ENCODE data around the gene BCAS4. TPM values are rescaled to one million over a fixed set of nuclear protein-coding genes. Genes with fewer than 3 reads are reported as not detected.
A peak's percentile ranks its signal among the peaks of the same experiment; 100 is the strongest.
"Not testable (repeated sequence)": the region's sequence is repeated elsewhere in the genome, so short reads cannot be mapped to it uniquely, and the experiment has no call there.

Gene BCAS4
- 22.4 TPM for total RNA-seq

DNA sequence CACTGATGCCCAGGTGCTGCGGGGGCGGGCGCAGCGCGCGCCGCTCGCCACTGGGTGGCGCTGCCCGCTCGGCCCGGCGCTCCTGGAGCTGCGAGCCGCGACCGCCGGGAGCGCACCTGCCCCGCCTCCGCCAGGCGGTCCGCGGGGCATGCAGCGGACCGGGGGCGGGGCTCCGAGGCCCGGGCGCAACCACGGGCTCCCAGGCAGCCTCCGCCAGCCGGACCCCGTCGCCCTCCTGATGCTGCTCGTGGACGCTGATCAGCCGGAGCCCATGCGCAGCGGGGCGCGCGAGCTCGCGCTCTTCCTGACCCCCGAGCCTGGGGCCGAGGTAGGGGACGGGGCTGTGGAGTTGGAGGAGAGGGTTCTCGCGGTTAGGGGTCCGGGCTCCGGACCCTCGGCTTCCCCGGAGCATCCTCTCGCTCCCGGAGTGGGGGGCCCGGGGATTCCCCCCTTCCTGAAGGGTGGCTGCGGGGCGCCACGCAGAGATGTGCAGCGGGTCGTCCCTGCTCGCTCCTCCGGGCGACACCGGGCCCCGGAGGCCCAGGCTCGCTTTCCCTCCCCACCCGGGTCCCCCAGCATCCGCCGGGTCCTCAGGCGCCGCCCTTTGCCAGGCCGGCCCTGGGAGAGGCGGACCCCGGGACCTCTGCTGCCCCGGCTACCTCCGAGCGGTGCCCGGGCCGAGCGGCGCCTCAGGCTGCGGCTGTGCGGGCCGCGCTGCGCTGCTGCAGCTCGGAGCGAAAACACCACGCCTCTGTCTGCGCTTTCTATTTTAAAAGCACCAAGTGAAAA, at the start of gene BCAS4:
Gene BCAS4 (plus strand): TSS at position 216 of the 789 bp plus-strand sequence. CDS start 23 bp downstream, at position 239.
- peak; percentile 82 to 84 (median 84) for DNase-seq (ENCODE audit: low read depth in 2 of 3, low spot score in 2 of 3)

- no peak for DNase-seq (ENCODE audit: low read depth in 2 of 3, low spot score in 2 of 3)
These were observed 49.2 kb upstream of the BCAS4 start for GRCh38 chr20:50745634-50746137.

GRCh38 chr20:50746138-50746940, 48.5 kb upstream of the BCAS4 start:
- DNase-seq (ENCODE audit: low read depth in 2 of 3, low spot score in 2 of 3), result no peak

DNA sequence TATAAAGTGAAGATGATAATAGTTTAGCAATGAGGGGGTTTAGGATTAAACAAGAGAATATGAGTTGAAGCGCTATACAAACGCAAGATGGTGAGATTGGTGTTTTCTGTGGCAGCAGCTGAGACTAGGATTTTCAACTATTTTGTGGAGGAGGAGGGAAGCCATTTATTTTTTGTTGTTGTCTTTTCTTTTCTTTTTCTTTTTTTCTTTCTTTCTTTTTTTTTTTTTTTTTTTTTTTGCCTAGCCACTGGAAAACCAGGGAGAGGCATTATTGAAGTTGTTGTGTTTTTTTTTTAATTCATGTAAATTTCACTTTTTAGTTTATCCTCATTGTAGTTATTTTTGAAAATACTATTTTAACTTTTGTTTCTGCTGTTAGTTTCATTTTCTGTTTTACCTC, 47.6 kb upstream of the BCAS4 start:
- DNase-seq (ENCODE audit: low read depth in 2 of 3, low spot score in 2 of 3), result no peak

DNA sequence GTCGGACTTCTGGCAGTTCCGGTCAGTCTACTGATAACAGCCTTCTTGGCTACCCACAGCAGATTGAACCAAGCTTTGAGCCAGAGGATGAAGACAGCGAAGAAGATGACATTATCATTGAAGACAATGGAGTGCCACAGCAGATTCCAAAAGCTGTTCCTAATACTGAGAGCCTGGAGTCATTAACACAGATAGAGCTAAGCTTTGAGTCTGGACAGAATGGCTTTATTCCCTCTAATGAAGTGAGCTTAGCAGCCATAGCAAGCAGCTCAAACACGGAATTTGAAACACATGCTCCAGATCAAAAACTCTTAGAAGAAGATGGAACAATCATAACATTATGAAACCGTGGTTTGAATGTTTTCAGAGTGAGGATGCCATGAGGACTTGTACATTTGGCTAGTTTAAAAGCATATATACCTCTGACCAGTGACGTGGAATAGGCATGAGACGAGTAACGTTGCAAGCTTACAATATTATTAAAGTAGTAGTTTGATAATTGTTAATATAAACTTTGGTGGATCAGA, 44.7 kb upstream of the BCAS4 start:
- DNase-seq (ENCODE audit: low read depth in 2 of 3, low spot score in 2 of 3), result no peak

- DNase-seq (ENCODE audit: low read depth in 2 of 3, low spot score in 2 of 3), result no peak
These were observed 41.7 kb upstream of the BCAS4 start for GRCh38 chr20:50753152-50753551.

DNA sequence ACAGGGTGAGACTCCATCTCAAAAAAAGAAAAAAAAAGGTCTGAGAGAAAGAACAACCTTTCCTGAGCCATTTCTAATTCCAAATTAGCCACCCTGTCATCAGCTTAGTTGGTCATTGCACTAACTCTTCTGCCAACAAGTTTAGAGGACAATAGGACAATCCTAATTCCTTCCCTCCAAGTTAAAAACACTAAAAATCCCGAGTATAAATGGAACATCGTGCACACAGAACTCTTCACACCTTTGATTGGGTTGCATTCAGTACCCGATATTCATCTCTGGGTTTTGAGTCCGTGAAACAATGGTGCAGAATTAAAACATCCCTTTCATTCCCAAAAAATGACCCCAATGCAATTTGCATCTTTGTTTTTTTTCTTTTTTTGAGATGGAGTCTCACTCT, 40.4 kb upstream of the BCAS4 start:
- DNase-seq (ENCODE audit: low read depth in 2 of 3, low spot score in 2 of 3), result no peak

DNA sequence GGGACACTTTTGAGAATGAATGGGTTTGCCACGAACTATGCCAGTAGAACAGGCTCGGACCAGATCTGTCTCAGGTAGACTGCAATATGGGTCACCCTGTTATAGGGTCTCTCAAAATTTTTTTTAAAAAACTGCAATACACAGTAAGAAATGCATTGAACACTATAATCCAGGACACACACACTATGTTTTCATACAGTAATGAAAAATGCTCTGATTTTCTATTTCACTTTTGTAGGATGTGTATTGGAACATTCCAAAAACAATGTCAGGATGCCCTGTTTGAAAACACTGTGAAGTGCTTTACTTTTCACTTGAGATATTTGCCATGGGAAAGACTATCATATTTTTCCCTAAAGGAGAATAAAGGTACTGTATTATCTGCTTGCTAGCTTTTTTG, 38.4 kb upstream of the BCAS4 start:
- DNase-seq (ENCODE audit: low read depth in 2 of 3, low spot score in 2 of 3), result no peak

- no peak for DNase-seq (ENCODE audit: low read depth in 2 of 3, low spot score in 2 of 3)
These were observed 36.4 kb upstream of the BCAS4 start for GRCh38 chr20:50758469-50758868.

DNA sequence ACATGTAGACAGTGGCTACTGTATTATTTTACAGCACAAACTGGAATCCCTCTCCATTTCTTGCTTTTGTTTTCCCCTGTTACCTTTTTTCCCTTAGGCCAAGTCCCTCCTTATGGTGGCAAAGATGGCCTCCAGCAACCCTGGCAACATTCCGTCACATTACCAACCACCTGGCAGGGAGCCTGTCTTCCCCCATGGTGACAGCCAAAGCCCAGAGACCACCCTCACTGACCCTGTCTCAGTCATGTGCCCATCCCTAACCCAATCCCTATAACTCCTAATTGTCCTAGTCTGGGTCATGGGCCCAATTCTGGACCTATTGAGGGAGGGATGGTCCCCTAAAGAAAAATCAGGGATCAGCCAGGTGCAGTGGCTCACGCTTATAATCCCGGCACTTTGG, 35.9 kb upstream of the BCAS4 start:
- no peak for DNase-seq (ENCODE audit: low read depth in 2 of 3, low spot score in 2 of 3)

- peak in 1 of 3 donors; percentile 28 for DNase-seq (ENCODE audit: low read depth in 2 of 3, low spot score in 2 of 3)
These were observed 35.2 kb upstream of the BCAS4 start for GRCh38 chr20:50759678-50760077.

- DNase-seq (ENCODE audit: low read depth in 2 of 3, low spot score in 2 of 3), result no peak
These were observed 32.8 kb upstream of the BCAS4 start for GRCh38 chr20:50762045-50762422.

GRCh38 chr20:50762435-50763220, 32.2 kb upstream of the BCAS4 start:
- DNase-seq (ENCODE audit: low read depth in 2 of 3, low spot score in 2 of 3), result no peak

GRCh38 chr20:50763550-50764458, 31.1 kb upstream of the BCAS4 start:
- DNase-seq (ENCODE audit: low read depth in 2 of 3, low spot score in 2 of 3), result not testable (repeated sequence)

GRCh38 chr20:50765251-50765650, 29.6 kb upstream of the BCAS4 start:
- DNase-seq (ENCODE audit: low read depth in 2 of 3, low spot score in 2 of 3), result not testable (repeated sequence)

DNA sequence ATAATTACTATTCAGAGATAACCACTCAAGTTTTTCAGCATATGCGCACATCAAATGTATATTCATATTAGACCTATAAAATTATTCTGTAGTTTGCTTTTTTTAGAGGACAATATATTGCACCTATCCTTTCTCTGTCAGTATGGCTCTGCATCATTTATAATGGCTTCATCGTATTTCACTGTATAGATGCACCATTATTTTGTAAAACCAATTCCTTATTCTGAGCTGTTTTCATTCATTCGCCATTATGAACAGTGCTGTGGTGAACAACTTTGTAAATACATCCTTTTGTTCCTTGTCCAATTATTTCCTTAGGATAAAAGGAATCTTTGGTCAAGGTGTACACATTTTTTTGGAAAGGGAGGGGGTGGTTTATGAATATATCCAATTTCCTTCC, 29.2 kb upstream of the BCAS4 start:
- no peak for DNase-seq (ENCODE audit: low read depth in 2 of 3, low spot score in 2 of 3)

DNA sequence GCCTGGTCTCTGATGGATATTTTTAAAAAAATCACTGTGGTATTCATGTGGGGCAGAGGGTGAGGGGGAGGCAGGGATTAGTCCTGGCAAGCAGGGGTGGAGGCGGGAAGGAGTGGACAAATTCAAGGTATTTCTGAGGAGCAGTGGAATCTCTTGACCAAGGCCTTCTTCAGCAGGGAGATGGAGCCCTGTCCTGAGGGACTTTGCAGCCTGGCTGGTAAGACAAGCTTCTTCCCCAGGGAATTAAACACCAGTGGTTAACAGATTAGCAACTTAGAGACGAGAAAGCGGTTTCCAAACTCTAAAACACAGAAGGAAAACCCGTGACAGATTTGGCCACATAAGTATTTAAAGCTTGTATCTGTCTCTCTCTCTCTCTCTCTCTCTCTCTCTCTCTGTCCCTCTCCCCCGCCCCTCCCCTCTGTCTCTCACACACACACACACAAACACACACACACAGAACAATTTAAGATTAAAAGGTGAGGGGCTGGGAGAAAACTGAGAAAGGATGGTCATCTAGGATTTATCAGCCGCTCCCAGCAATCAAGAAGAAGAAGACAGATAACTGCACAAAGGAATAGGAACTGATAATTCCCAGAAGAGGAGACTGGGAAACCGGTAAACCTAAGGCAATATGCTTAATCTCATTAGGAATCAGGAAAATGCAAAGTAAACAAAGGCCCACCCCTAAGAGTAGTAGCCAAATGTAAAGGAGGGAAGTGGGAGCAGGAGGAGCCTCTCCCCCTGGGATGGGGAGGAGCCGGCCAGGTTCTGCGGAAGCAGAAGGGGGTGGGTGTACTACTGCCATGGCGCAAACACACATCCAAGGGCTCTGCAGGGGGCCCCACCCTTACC, 27.7 kb upstream of the BCAS4 start:
- DNase-seq (ENCODE audit: low read depth in 2 of 3, low spot score in 2 of 3), result not testable (repeated sequence)

DNA sequence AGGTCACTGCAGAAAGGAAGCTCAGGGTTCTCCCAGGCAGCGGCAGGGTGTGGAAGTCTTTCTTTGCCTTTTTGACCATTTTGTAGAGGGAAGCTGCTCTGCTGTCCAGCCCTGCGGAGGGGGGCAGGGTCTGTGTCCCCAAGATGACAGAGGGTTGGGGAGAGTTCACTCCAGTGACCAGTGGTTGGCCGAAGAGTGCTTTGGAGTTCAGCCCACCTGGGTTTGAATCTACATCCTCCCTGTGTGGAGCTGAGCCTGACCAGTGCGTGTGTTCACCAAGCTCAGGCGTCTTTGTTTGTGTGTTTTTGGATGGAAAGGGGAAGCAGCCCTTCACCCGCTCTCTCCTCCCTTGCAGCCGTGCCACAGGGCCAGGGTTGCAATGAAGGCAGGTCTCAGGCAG, 25.9 kb upstream of the BCAS4 start:
- not testable (repeated sequence) for DNase-seq (ENCODE audit: low read depth in 2 of 3, low spot score in 2 of 3)

All from hematopoietic multipotent progenitor cell (in vitro differentiated cells).